K562 (cell line): ENCODE data around the gene MED22. TPM values are rescaled to one million over a fixed set of nuclear protein-coding genes. Genes with fewer than 3 reads are reported as not detected.
"Not testable (repeated sequence)": the region's sequence is repeated elsewhere in the genome, so short reads cannot be mapped to it uniquely, and the experiment has no call there.

Experiments used
- ATAC-seq: fragments of 200-7000 bp; cut with Tn5 transposase; 3 replicates; pipeline ENCODE4 v1.9.1; 2020; ENCODE audit warnings: moderate library complexity
- BruUV-seq: library from RNA; stranded (reverse); fragments of 400-500 nt; replicated peaks from 2 replicates; lab custom pipeline; 2021; lab: Mats Ljungman, UMichigan
- CTCF ChIA-PET: fragments of 300-600 bp; formaldehyde crosslinking; extraction: SDS; loops from one replicate; lab custom pipeline; 2021; ENCODE audit warnings: low intra/inter-chr PET ratio; lab: Yijun Ruan, JAX
- POLR2A ChIA-PET: fragments of 300-600, 350-650 bp; sonication (Branson Sonifier 250); formaldehyde crosslinking; extraction: SDS; loops from one replicate; lab custom pipeline; 2021; ENCODE audit warnings: antibody characterized with exemption, inconsistent platforms; lab: Yijun Ruan, JAX
- DNase-seq, 4 experiments: peaks; one replicate each; pipeline versions ENCODE4 v3.0.0 to v3.0.0-alpha.2; 2011 to 2018; ENCODE audit warnings: low spot score in 3 of 4, mixed read lengths in 3 of 4; ENCODE audit errors: extremely low read depth in 1 of 4
- FAIRE-seq: peaks from 2 replicates; lab custom pipeline; 2011; peaks lifted over from hg19 to GRCh38; lab: Jason Lieb, UNC
- H2AFZ ChIP-seq: 2 replicates; pipeline ENCODE4 v1.6.0; 2011; ENCODE audit warnings: low read depth, low read length, control low read depth, inconsistent platforms
- H3K27ac ChIP-seq: fragments of 200-600 bp; 3 replicates; pipeline ENCODE4 v1.8.0; 2011; ENCODE audit warnings: low read depth, mild to moderate bottlenecking, control low read depth, inconsistent platforms, low read length, moderate library complexity, mixed read lengths; ENCODE audit errors: extremely low read depth
- H3K27me3 ChIP-seq, 2 experiments: fragments of 300-600 bp in 1 of 2; 2 replicates in 1 of 2; 3 replicates in 1 of 2; pipeline versions ENCODE4 v1.6.0 to v1.8.0; 2011; ENCODE audit warnings: inconsistent platforms in 2 of 2, low read length in 2 of 2, mild to moderate bottlenecking in 1 of 2, mixed read lengths in 1 of 2, moderate library complexity in 1 of 2; ENCODE audit not compliant: control insufficient read depth in 2 of 2, insufficient read depth in 2 of 2
- H3K36me3 ChIP-seq: fragments of 300-600 bp; 3 replicates; pipeline ENCODE4 v1.8.0; 2011; ENCODE audit warnings: mild to moderate bottlenecking, low read length, inconsistent platforms; ENCODE audit not compliant: control insufficient read depth, insufficient read depth
- H3K4me1 ChIP-seq, 2 experiments: fragments of 200-600 bp in 1 of 2; replicated peaks in 1 of 2; 2 replicates in 1 of 2; 3 replicates in 1 of 2; pipeline versions ENCODE4 v1.5.1 to v1.8.0; 2011; ENCODE audit warnings: inconsistent platforms in 2 of 2, low read length in 2 of 2, mild to moderate bottlenecking in 1 of 2, mixed read lengths in 1 of 2, moderate library complexity in 1 of 2; ENCODE audit not compliant: control insufficient read depth in 2 of 2, insufficient read depth in 2 of 2
- H3K4me2 ChIP-seq: 2 replicates; pipeline ENCODE4 v1.6.1; 2011; ENCODE audit warnings: low read length, control low read depth, inconsistent platforms, mixed read lengths; ENCODE audit not compliant: insufficient read depth
- H3K4me3 ChIP-seq: fragments of 200-600 bp; sonication (generic), shearing (Covaris generic); 2 replicates; pipeline ENCODE4 v1.5.1; 2016; ENCODE audit warnings: control low read depth, inconsistent platforms
- H3K79me2 ChIP-seq: fragments of 200-600 bp; 3 replicates; pipeline ENCODE4 v1.8.0; 2011; ENCODE audit warnings: low read length, inconsistent platforms; ENCODE audit not compliant: control insufficient read depth, insufficient read depth
- H3K9ac ChIP-seq, 2 experiments: 2 replicates each; pipeline versions ENCODE4 v1.6.0 to v1.6.1; 2011; ENCODE audit warnings: low read depth in 2 of 2, low read length in 2 of 2, control low read depth in 1 of 2, inconsistent platforms in 1 of 2, mild to moderate bottlenecking in 1 of 2, mixed read lengths in 1 of 2; ENCODE audit not compliant: insufficient read depth in 1 of 2
- H3K9me1 ChIP-seq: one replicate; pipeline ENCODE4 v1.6.0; 2011; ENCODE audit warnings: inconsistent platforms, mild to moderate bottlenecking, low read length, moderate library complexity; ENCODE audit not compliant: control insufficient read depth, insufficient read depth
- H3K9me3 ChIP-seq: replicated peaks from 2 replicates; pipeline ENCODE4 v1.5.1; 2011; ENCODE audit warnings: low read depth, low read length, inconsistent platforms; ENCODE audit not compliant: control insufficient read depth, insufficient read depth
- H4K20me1 ChIP-seq: replicated peaks from 2 replicates; pipeline ENCODE4 v1.6.1; 2011; ENCODE audit warnings: low read length, inconsistent platforms, mixed read lengths; ENCODE audit not compliant: control insufficient read depth, insufficient read depth
- ADNP ChIP-seq: fragments of 200-800 bp; sonication (Bioruptor generic); IDR thresholded peaks from 2 replicates; pipeline ENCODE4 v1.6.1; 2016; ENCODE audit warnings: missing genetic modification characterization, missing compliant biosample characterization
- BCOR ChIP-seq: fragments of 450-650 bp; IDR thresholded peaks from 2 replicates; pipeline ENCODE4 v1.6.1; 2016
- ZBTB33 ChIP-seq: sonication (generic); formaldehyde crosslinking; IDR thresholded peaks from 2 replicates; pipeline ENCODE4 v1.8.1; 2023; ENCODE audit warnings: mild to moderate bottlenecking, missing genetic modification reagents
- WGBS: fragments of 100-300 bp; shearing (Covaris generic); methylation state at CpG from one replicate; pipeline ENCODE4 v1.1.6; 2016; ENCODE audit warnings: low coverage, mixed read lengths; ENCODE audit not compliant: insufficient coverage; ENCODE audit errors: missing lambda C conversion rate; 5-methylcytosine and 5-hydroxymethylcytosine counted together
- in situ Hi-C: fragments of 300-500 bp; cut with MboI; formaldehyde crosslinking; loops from 4 replicates; pipeline ENCODE4 v1.15.0; 2018; ENCODE audit warnings: inconsistent platforms, mixed read lengths
- intact Hi-C: fragments of 100-400 bp; cut with micrococcal nuclease; formaldehyde crosslinking; loops from 2 replicates; pipeline ENCODE4 v1.14.2; 2022
- polyA plus RNA-seq, 8 experiments: library from polyadenylated mRNA; depleted of rRNA in 4 of 8; stranded (reverse) in 5 of 8; unstranded in 3 of 8; fragments of >200 nt; fragmentation: Nextera tagmentation in 2 of 8; fragmentation: Illumina TruSeq in 1 of 8; extraction: Ambion mirVana in 2 of 8; extraction: Trizol in 1 of 8; gene quantifications; 2 replicates each; pipeline versions ENCODE4 v1.2.1 to v1.2.3, GENCODE V29; 2011 to 2014; ENCODE audit warnings: inconsistent platforms in 1 of 8, missing spikeins in 1 of 8
- total RNA-seq, 7 experiments: library from RNA; depleted of rRNA in 6 of 7; stranded (reverse); fragments of >200 nt in 6 of 7; fragmentation: Illumina TruSeq in 2 of 7; extraction: Trizol in 2 of 7; gene quantifications; 2 replicates each; pipeline versions ENCODE4 v1.2.1 to v1.2.3, GENCODE V29; 2011 to 2021; ENCODE audit warnings: low replicate concordance in 1 of 7

MED22 gene
- total and polyA plus RNA-seq, 9 of the 15 experiments (the other 6 are each of a cell fraction or from before 2014, with no cell fraction given) = 0.73 to 35.6 (median 22.3) TPM

- WGBS = 66% methylated on average over 14 of the region's 14 CpGs
- Histone ChIP-seq H4K20me1 (peaks cover 14% of the 10 kb centered on the region), H3K36me3 (peaks cover 18% of the 10 kb centered on the region), H3K4me1 (peaks cover 26 to 37% of the 10 kb centered on the region in 2 experiments; a peak in 4 of 5 replicates), H3K79me2 (peaks cover 44% of the 10 kb centered on the region)
- ATAC-seq, H3K9ac ChIP-seq, H2AFZ ChIP-seq, H3K9me3 ChIP-seq, in situ Hi-C loops, H3K9me1 ChIP-seq, H3K4me3 ChIP-seq, H3K27ac ChIP-seq, H3K27me3 ChIP-seq, DNase-seq, FAIRE-seq, H3K4me2 ChIP-seq, intact Hi-C loops, BruUV-seq: not testable (repeated sequence)
- CTCF ChIA-PET = interaction anchor here (0.7 kb wide), 1 partner anchor 109 kb away, joined by 3 read pairs; no protein-coding TSS in a partner anchor
- POLR2A ChIA-PET = interaction anchor here (0.6 to 8.3 kb wide), 11 partner anchors 9 to 83 kb away, joined by 3 to 81 read pairs (median 6); partner anchors contain the start of genes MED22 and RPL7A
- peak; percentile 54 for TF ChIP-seq BCOR
- peak; percentile 93 for TF ChIP-seq ZBTB33
- peak; percentile 16; the same call in 1 of the 2 replicates for TF ChIP-seq ADNP (tag)
Observed at GRCh38 chr9:133377280-133377679, 29.3 kb upstream of the MED22 start.
